Panc1 (cell line): ENCODE measurements around the gene TNPO2. TPM values are rescaled to one million over a fixed set of nuclear protein-coding genes. Genes with fewer than 3 reads are reported as not detected.

Source experiments
- ATAC-seq: fragments of 200-7000 bp; cut with Tn5 transposase; 2 replicates; pipeline ENCODE4 v1.9.1; 2020; ENCODE audit warnings: mild to moderate bottlenecking, moderate library complexity
- BruUV-seq: library from RNA; stranded (reverse); fragments of 400-500 nt; replicated peaks from 2 replicates; lab custom pipeline; 2021; lab: Mats Ljungman, UMichigan
- CTCF ChIA-PET: fragments of 300-600 bp; sonication (Branson Sonifier 250); formaldehyde crosslinking; loops from one replicate; lab custom pipeline; 2022; ENCODE audit warnings: antibody characterized with exemption; lab: Charles Lee
- POLR2A ChIA-PET: fragments of 300-600 bp; sonication (Branson Sonifier 250); formaldehyde crosslinking; loops from one replicate; lab custom pipeline; 2022; ENCODE audit warnings: antibody characterized with exemption; lab: Charles Lee
- DNase-seq: peaks from one replicate; pipeline ENCODE4 v3.0.0-alpha.2; 2010; ENCODE audit warnings: low read depth, low spot score
- H3K27ac ChIP-seq: 2 replicates; pipeline ENCODE4 v1.5.1; 2011; ENCODE audit warnings: mild to moderate bottlenecking, low read length, inconsistent platforms
- H3K27me3 ChIP-seq: fragments of 200-500 bp; sonication (Bioruptor generic); 2 replicates; pipeline ENCODE4 v1.6.0; 2014; ENCODE audit warnings: low read length, inconsistent platforms; ENCODE audit not compliant: control insufficient read depth, insufficient read depth
- H3K36me3 ChIP-seq: fragments of 200-500 bp; sonication (Bioruptor generic); 2 replicates; pipeline ENCODE4 v1.5.1; 2014; ENCODE audit warnings: inconsistent platforms, mild to moderate bottlenecking, low read length, moderate library complexity; ENCODE audit not compliant: control insufficient read depth, insufficient read depth
- H3K4me1 ChIP-seq: 2 replicates; pipeline ENCODE4 v1.5.1; 2011; ENCODE audit warnings: inconsistent platforms, mild to moderate bottlenecking, low read length, moderate library complexity; ENCODE audit not compliant: control insufficient read depth, insufficient read depth
- H3K4me3 ChIP-seq, 2 experiments: 2 replicates each; pipeline ENCODE4 v1.5.1; 2011 to 2012; ENCODE audit warnings: low read depth in 2 of 2, low read length in 2 of 2, mild to moderate bottlenecking in 2 of 2, inconsistent platforms in 1 of 2, moderate library complexity in 1 of 2
- H3K9me3 ChIP-seq: fragments of 200-500 bp; sonication (Bioruptor generic); 2 replicates; pipeline ENCODE4 v1.5.1; 2014; ENCODE audit warnings: low read depth, mild to moderate bottlenecking, inconsistent platforms, low read length, moderate library complexity; ENCODE audit not compliant: control insufficient read depth, insufficient read depth
- POLR2AphosphoS5 ChIP-seq: IDR thresholded peaks from 2 replicates; pipeline ENCODE4 v1.6.1; 2012; ENCODE audit warnings: mild to moderate bottlenecking, low read depth, low read length, moderate library complexity
- SIN3A ChIP-seq: IDR thresholded peaks from 2 replicates; pipeline ENCODE4 v1.6.1; 2012; ENCODE audit warnings: low read depth, mild to moderate bottlenecking, low read length, moderate library complexity, borderline replicate concordance; ENCODE audit not compliant: insufficient read depth
- TCF7L2 ChIP-seq: IDR thresholded peaks from 2 replicates; pipeline ENCODE4 v1.6.1; 2011; ENCODE audit warnings: mild to moderate bottlenecking, low read depth, low read length, inconsistent platforms
- in situ Hi-C: cut with HindIII; loops from 2 replicates; pipeline ENCODE4 v1.10.0; 2016; ENCODE audit warnings: low sequenced_read_pairs, low pct_unique_long_range_greater_than_20kb
- intact Hi-C: fragments of 100-400 bp; cut with micrococcal nuclease; formaldehyde crosslinking; loops from one replicate; pipeline ENCODE4 v1.10.0; 2022; ENCODE audit not compliant: unreplicated experiment
- total RNA-seq: library from RNA; stranded (reverse); gene quantifications from one replicate; pipeline ENCODE4 v1.2.1, GENCODE V29; 2021; ENCODE audit not compliant: unreplicated experiment
- TF ChIP-seq, protein P1 (sequence below), 2 experiments: IDR thresholded peaks; 2 replicates each; pipeline ENCODE4 v1.6.1; 2011 to 2012; ENCODE audit warnings: low read depth in 2 of 2, control low read depth in 1 of 2, low read length in 1 of 2, mild to moderate bottlenecking in 1 of 2, moderate library complexity in 1 of 2; ENCODE audit not compliant: insufficient read depth in 1 of 2
- TF ChIP-seq, protein P2 (sequence below): fragments of 450-650 bp; IDR thresholded peaks from 2 replicates; pipeline ENCODE4 v1.5.1; 2017; ENCODE audit warnings: mild to moderate bottlenecking

Gene TNPO2
- total RNA-seq, 1 experiment from 2014 or later: 83.3 TPM

DNA sequence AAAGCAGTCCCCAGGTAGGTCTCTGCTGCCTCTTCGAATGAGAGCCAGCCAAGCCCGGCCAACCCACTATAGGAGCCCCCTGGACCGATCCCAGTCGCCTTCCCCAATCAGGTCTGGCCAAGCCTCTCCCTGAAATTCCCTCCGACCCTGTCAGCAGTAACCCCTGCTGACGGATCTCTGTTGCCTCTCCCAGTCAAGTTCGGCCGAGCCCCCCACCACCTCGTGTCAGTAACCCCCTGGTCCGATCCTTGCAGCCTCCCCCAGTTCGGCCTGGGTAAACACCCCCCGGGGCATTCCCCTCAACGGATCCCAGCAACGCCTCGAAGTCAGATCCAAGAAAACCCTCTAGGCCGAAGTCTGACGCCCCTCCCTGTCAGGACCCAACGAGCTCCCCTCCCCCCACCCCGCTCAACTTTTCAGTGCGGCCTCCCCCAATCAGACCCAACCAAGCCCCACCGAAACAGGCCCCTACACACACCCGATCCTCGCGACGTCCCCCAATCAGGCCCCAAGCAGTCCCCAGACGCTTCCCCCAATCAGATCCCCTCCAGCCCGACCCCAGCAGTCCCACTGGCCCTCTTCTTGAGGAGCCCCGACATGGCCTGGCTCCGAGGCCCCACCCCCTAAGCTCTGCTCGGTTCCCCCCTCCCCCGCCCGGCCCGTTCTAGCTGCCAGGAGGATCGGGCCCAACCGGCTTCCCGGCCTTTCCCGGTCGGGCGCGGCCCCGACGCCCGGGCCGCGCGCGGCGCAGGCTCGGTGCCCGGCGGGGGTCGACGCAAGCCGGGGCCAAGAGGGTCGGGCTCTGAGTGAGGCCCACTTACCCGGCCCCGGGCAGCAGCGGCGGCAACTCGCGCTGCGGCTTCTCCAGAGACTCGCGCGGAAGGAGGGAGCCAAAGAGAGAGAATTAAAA, 1.8 kb downstream of the TNPO2 start:
- H3K27me3 ChIP-seq: no peaks in the 10 kb centered on the region
- H3K27ac ChIP-seq: peak overlapping the region; percentile 98
- DNase-seq (no peak), ATAC-seq (peak; percentile 49)
- CTCF ChIA-PET: interaction anchor here (0.9 kb wide), 1 partner anchor 38 kb away, joined by 3 read pairs; no protein-coding TSS in a partner anchor
- H3K4me1 ChIP-seq: peaks cover 5% of the 10 kb centered on the region
- H3K9me3 ChIP-seq: no peaks in the 10 kb centered on the region
- intact Hi-C loops: no loop called here
- TF ChIP-seq TCF7L2 (no peak), POLR2AphosphoS5 (no peak; the same call in 1 of the 2 replicates), SIN3A (no peak; the same call in 1 of the 2 replicates)
- TF ChIP-seq, protein P1, sequence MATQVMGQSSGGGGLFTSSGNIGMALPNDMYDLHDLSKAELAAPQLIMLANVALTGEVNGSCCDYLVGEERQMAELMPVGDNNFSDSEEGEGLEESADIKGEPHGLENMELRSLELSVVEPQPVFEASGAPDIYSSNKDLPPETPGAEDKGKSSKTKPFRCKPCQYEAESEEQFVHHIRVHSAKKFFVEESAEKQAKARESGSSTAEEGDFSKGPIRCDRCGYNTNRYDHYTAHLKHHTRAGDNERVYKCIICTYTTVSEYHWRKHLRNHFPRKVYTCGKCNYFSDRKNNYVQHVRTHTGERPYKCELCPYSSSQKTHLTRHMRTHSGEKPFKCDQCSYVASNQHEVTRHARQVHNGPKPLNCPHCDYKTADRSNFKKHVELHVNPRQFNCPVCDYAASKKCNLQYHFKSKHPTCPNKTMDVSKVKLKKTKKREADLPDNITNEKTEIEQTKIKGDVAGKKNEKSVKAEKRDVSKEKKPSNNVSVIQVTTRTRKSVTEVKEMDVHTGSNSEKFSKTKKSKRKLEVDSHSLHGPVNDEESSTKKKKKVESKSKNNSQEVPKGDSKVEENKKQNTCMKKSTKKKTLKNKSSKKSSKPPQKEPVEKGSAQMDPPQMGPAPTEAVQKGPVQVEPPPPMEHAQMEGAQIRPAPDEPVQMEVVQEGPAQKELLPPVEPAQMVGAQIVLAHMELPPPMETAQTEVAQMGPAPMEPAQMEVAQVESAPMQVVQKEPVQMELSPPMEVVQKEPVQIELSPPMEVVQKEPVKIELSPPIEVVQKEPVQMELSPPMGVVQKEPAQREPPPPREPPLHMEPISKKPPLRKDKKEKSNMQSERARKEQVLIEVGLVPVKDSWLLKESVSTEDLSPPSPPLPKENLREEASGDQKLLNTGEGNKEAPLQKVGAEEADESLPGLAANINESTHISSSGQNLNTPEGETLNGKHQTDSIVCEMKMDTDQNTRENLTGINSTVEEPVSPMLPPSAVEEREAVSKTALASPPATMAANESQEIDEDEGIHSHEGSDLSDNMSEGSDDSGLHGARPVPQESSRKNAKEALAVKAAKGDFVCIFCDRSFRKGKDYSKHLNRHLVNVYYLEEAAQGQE (IDR thresholded peaks at IDR 0.05; ENCODE audit: insufficient read depth in 1 of 2, low read depth in 2 of 2, low read length in 1 of 2): no peak
- TF ChIP-seq, protein P2, sequence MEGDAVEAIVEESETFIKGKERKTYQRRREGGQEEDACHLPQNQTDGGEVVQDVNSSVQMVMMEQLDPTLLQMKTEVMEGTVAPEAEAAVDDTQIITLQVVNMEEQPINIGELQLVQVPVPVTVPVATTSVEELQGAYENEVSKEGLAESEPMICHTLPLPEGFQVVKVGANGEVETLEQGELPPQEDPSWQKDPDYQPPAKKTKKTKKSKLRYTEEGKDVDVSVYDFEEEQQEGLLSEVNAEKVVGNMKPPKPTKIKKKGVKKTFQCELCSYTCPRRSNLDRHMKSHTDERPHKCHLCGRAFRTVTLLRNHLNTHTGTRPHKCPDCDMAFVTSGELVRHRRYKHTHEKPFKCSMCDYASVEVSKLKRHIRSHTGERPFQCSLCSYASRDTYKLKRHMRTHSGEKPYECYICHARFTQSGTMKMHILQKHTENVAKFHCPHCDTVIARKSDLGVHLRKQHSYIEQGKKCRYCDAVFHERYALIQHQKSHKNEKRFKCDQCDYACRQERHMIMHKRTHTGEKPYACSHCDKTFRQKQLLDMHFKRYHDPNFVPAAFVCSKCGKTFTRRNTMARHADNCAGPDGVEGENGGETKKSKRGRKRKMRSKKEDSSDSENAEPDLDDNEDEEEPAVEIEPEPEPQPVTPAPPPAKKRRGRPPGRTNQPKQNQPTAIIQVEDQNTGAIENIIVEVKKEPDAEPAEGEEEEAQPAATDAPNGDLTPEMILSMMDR: no peak
- POLR2A ChIA-PET: interaction anchor here (0.6 to 1.4 kb wide), 2 partner anchors 15 to 81 kb away, joined by 3 to 4 read pairs; partner anchors contain the start of gene GET3
- in situ Hi-C loops: no loop called here
- H3K4me3 ChIP-seq: peak overlapping the region; percentile 83 to 96
- peaks cover 3% of the 10 kb centered on the region for H3K36me3 ChIP-seq
- BruUV-seq: TSS peak; percentile 34

DNA sequence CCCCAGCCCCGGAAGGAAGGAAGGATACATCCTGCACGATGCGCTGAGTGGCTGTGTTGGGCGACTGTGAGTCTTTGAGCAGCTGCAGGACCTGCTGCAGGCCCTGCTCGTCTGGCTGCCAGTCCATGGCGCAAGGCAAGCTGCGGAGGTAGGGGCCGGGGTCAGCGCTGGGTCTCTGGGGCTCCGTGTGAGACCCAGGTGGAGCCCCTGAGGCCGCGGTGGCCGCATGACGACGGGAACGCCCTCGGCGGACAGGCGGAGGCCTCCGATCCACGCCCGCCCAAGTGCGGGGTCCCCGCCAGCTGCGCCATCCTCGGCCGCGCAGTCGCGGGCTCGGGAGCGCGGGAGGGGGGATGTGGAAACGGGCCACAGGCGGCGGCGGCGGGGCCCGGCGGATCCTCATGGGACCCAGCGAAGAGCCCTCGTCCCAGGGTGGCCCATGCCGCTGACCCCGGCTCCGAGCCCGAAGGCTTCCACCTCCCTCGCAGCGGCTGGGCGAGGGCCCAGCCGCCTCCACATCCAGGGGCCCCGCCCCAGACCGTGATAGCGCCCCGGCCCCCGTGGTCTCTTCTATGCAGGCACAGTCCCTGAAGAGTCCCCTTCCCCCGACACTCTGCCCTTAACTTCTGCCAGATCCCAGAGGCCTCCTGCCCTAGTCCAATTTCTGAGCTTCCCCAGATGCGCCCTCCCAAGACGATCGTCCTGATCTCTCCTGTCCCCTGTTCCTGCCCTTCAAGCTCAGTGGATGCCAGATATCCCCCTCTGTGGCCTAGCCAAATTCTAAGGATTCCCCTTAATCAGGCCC, 2.7 kb downstream of the TNPO2 start:
- in situ Hi-C loops (no loop called here), intact Hi-C loops (no loop called here)
- Histone ChIP-seq H3K36me3 (peaks cover 3% of the 10 kb centered on the region), H3K27ac (peak overlapping the region; percentile 98), H3K4me1 (peaks cover 5% of the 10 kb centered on the region), H3K9me3 (no peaks in the 10 kb centered on the region), H3K4me3 (peak overlapping the region; percentile 83 to 96), H3K27me3 (no peaks in the 10 kb centered on the region)
- CTCF ChIA-PET: interaction anchor here (0.9 kb wide), 1 partner anchor 39 kb away, joined by 3 read pairs; no protein-coding TSS in a partner anchor
- TF ChIP-seq, protein P2: no peak
- TF ChIP-seq SIN3A (no peak), POLR2AphosphoS5 (no peak; the same call in 1 of the 2 replicates), TCF7L2 (no peak)
- TF ChIP-seq, protein P1 (IDR thresholded peaks at IDR 0.05; ENCODE audit: insufficient read depth in 1 of 2, low read depth in 2 of 2, low read length in 1 of 2): no peak
- POLR2A ChIA-PET: interaction anchor here (0.6 kb wide), 1 partner anchor 82 kb away, joined by 3 read pairs; no protein-coding TSS in a partner anchor
- DNase-seq (no peak), ATAC-seq (peak; percentile 11; the same call in 1 of the 2 replicates)
- BruUV-seq: no TSS peak
